Measurements from ENCODE around the gene GPAT3. TPM values are rescaled to one million over a fixed set of nuclear protein-coding genes. Genes with fewer than 3 reads are reported as not detected.

The GPAT3 gene
- total and polyA plus RNA-seq, 2 of the 8 experiments (the other 6 are each of a cell fraction or from before 2014, with no cell fraction given): 0.23 to 2.0 TPM

DNA sequence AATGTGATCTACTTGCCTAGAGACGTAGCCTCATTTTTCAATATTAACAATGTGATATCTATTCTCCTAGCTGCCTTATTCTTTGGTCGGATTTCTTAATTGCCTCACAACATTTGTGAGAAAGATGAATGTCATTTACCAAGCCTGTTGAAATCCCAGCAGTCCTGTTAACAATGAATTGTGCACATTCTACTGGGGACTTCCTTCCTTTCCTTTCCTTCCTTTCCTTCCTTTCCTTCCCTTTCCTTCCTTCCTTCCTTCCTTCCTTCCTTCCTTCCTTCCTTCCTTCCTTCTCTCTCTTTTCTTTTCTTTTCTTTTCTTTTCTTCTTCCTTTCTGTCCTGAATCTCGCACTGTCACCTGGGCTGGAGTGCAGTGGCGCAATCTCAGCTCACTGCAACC, 107.1 kb downstream of the GPAT3 start (continued):
- TF ChIP-seq, protein P1, sequence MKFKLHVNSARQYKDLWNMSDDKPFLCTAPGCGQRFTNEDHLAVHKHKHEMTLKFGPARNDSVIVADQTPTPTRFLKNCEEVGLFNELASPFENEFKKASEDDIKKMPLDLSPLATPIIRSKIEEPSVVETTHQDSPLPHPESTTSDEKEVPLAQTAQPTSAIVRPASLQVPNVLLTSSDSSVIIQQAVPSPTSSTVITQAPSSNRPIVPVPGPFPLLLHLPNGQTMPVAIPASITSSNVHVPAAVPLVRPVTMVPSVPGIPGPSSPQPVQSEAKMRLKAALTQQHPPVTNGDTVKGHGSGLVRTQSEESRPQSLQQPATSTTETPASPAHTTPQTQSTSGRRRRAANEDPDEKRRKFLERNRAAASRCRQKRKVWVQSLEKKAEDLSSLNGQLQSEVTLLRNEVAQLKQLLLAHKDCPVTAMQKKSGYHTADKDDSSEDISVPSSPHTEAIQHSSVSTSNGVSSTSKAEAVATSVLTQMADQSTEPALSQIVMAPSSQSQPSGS (IDR thresholded peaks at IDR 0.05; ENCODE audit: low read length): no peak

Data from H1 (cell line).